GM19468 (cell line): ENCODE data around the gene ALDH8A1.
"Not testable (repeated sequence)": the region's sequence is repeated elsewhere in the genome, so short reads cannot be mapped to it uniquely, and the experiment has no call there.

Experiments
- ATAC-seq: cut with Tn5 transposase; IDR thresholded peaks from one replicate; pipeline ENCODE4 v1.9.1; 2021; ENCODE audit warnings: mild to moderate bottlenecking, moderate library complexity, moderate number of reproducible peaks; ENCODE audit not compliant: unreplicated experiment; ENCODE audit errors: extremely low read depth

The ALDH8A1 gene

GRCh38 chr6:134918418-134918961 lies 31.4 kb downstream of the ALDH8A1 start:
- no peak for ATAC-seq

- ATAC-seq = no peak
Observed at GRCh38 chr6:134911547-134911946, 38.4 kb downstream of the ALDH8A1 start.

- ATAC-seq = no peak
Observed at GRCh38 chr6:134910593-134910935, 39.3 kb downstream of the ALDH8A1 start.

- no peak for ATAC-seq
Observed at GRCh38 chr6:134909701-134910592, 40.0 kb downstream of the ALDH8A1 start.

- no peak for ATAC-seq
Observed at GRCh38 chr6:134908906-134909516, 40.9 kb downstream of the ALDH8A1 start.

- ATAC-seq = not testable (repeated sequence)
Observed at GRCh38 chr6:134904731-134905130, 45.2 kb downstream of the ALDH8A1 start.

GRCh38 chr6:134903448-134903847 lies 46.5 kb downstream of the ALDH8A1 start:
- ATAC-seq = no peak

GRCh38 chr6:134902936-134903335 lies 47.0 kb downstream of the ALDH8A1 start:
- ATAC-seq = no peak

- no peak for ATAC-seq
Observed at GRCh38 chr6:134902074-134902861, 47.6 kb downstream of the ALDH8A1 start.

- no peak for ATAC-seq
Observed at GRCh38 chr6:134898575-134898974, 51.3 kb downstream of the ALDH8A1 start.

- not testable (repeated sequence) for ATAC-seq
Observed at GRCh38 chr6:134898166-134898565, 51.7 kb downstream of the ALDH8A1 start.

GRCh38 chr6:134896910-134897309 lies 53.0 kb downstream of the ALDH8A1 start:
- no peak for ATAC-seq

- ATAC-seq = no peak
Observed at GRCh38 chr6:134894800-134895199, 55.1 kb downstream of the ALDH8A1 start.

GRCh38 chr6:134892362-134892761 lies 57.5 kb downstream of the ALDH8A1 start:
- no peak for ATAC-seq

GRCh38 chr6:134891633-134892032 lies 58.3 kb downstream of the ALDH8A1 start:
- no peak for ATAC-seq

- no peak for ATAC-seq
Observed at GRCh38 chr6:134888316-134888715, 61.6 kb downstream of the ALDH8A1 start.

GRCh38 chr6:134884752-134885151 lies 65.1 kb downstream of the ALDH8A1 start:
- no peak for ATAC-seq

GRCh38 chr6:134883314-134883713 lies 66.6 kb downstream of the ALDH8A1 start:
- no peak for ATAC-seq

- no peak for ATAC-seq
Observed at GRCh38 chr6:134882426-134883038, 67.4 kb downstream of the ALDH8A1 start.

GRCh38 chr6:134880487-134881190 lies 69.3 kb downstream of the ALDH8A1 start:
- no peak for ATAC-seq
